Breast epithelium (tissue), 3 donors: Measurements from ENCODE around the gene CXCL3.

Source experiments
- POLR2A ChIP-seq: fragments of 450-650 bp; IDR thresholded peaks from one replicate; pipeline ENCODE4 v1.6.1; 2016; ENCODE audit warnings: antibody characterized with exemption, mild to moderate bottlenecking, moderate library complexity
- POLR2AphosphoS5 ChIP-seq, 3 donors: sonication (generic); formaldehyde crosslinking; IDR thresholded peaks; one replicate each; pipeline ENCODE4 v1.6.1; 2017; ENCODE audit warnings: antibody characterized with exemption in 3 of 3
- TF ChIP-seq, protein P1 (sequence below), 3 donors: fragments of 450-650 bp; IDR thresholded peaks; one replicate each; pipeline ENCODE4 v1.5.1; 2016 to 2017; ENCODE audit warnings: antibody characterized with exemption in 3 of 3, mild to moderate bottlenecking in 3 of 3, moderate library complexity in 3 of 3

DNA sequence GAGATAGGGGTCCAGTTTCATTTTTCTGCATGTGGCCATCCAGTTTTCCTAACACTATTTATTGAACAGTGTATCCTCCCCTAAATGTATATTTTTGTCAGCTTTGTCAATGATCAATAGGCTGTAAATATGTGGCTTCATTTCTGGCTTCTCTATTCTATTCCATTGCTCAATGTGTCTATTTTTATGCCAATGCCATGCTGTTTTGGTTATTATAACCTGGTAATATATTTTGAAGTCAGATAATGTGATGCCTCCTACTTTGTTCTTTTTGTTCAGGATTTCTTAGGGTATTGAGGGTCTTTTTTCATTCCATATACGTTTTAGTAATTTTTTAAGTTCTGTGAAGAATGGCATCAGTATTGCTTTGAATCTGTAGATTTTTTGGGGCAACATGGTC, 8.7 kb upstream of the CXCL3 start:
- TF ChIP-seq, protein P1, sequence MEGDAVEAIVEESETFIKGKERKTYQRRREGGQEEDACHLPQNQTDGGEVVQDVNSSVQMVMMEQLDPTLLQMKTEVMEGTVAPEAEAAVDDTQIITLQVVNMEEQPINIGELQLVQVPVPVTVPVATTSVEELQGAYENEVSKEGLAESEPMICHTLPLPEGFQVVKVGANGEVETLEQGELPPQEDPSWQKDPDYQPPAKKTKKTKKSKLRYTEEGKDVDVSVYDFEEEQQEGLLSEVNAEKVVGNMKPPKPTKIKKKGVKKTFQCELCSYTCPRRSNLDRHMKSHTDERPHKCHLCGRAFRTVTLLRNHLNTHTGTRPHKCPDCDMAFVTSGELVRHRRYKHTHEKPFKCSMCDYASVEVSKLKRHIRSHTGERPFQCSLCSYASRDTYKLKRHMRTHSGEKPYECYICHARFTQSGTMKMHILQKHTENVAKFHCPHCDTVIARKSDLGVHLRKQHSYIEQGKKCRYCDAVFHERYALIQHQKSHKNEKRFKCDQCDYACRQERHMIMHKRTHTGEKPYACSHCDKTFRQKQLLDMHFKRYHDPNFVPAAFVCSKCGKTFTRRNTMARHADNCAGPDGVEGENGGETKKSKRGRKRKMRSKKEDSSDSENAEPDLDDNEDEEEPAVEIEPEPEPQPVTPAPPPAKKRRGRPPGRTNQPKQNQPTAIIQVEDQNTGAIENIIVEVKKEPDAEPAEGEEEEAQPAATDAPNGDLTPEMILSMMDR (IDR thresholded peaks at IDR 0.05): no peak
- no peak for TF ChIP-seq POLR2A
- no peak for TF ChIP-seq POLR2AphosphoS5 (IDR thresholded peaks at IDR 0.05)
